ENCODE data around the gene TCF7L2.

TCF7L2 gene

GRCh38 chr10:112914288-112914952 lies 35.6 kb upstream of the TCF7L2 start:
- Histone ChIP-seq H3K9me3 (ENCODE audit: low read length) (no peaks in the 10 kb centered on the region), H3K27ac (ENCODE audit: low read depth, low read length, poor library complexity, severe bottlenecking) (no peak overlapping the region), H3K79me2 (ENCODE audit: insufficient read depth, low read length) (no peaks in the 10 kb centered on the region), H3K9ac (ENCODE audit: low read length) (no peak overlapping the region), H3K27me3 (ENCODE audit: insufficient read depth, low read length) (no peaks in the 10 kb centered on the region), H3K4me1 (ENCODE audit: insufficient read depth, low read length, severe bottlenecking) (no peaks in the 10 kb centered on the region), H3K4me2 (ENCODE audit: low read length) (no peak overlapping the region), H3K36me3 (ENCODE audit: insufficient read depth, low read length) (no peaks in the 10 kb centered on the region), H3F3A (ENCODE audit: insufficient read depth, low read length) (no peaks in the 10 kb centered on the region), H4K20me1 (ENCODE audit: insufficient read depth, low read length) (no peaks in the 10 kb centered on the region), H2AFZ (ENCODE audit: low read length) (no peak overlapping the region), H3K4me3 (ENCODE audit: low read depth, low read length, poor library complexity, severe bottlenecking) (no peak overlapping the region), H3K9me2 (ENCODE audit: low read depth, low read length) (no peaks in the 10 kb centered on the region)
- no peak for TF ChIP-seq CTCF (IDR thresholded peaks at IDR 0.05; ENCODE audit: low read length)
- no peak for TF ChIP-seq EZH2 (IDR thresholded peaks at IDR 0.05; ENCODE audit: borderline replicate concordance, low read length)

- H4K20me1 ChIP-seq (ENCODE audit: insufficient read depth, low read length), result no peaks in the 10 kb centered on the region
- H3K79me2 ChIP-seq (ENCODE audit: insufficient read depth, low read length), result no peaks in the 10 kb centered on the region
- no peak overlapping the region for H2AFZ ChIP-seq (ENCODE audit: low read length)
- H3K4me3 ChIP-seq (ENCODE audit: low read depth, low read length, poor library complexity, severe bottlenecking), result no peak overlapping the region
- no peaks in the 10 kb centered on the region for H3K27me3 ChIP-seq (ENCODE audit: insufficient read depth, low read length)
- H3F3A ChIP-seq (ENCODE audit: insufficient read depth, low read length), result no peaks in the 10 kb centered on the region
- H3K9me3 ChIP-seq (ENCODE audit: low read length), result no peaks in the 10 kb centered on the region
- H3K9me2 ChIP-seq (ENCODE audit: low read depth, low read length), result no peaks in the 10 kb centered on the region
- H3K9ac ChIP-seq (ENCODE audit: low read length), result no peak overlapping the region
- TF ChIP-seq EZH2 (IDR thresholded peaks at IDR 0.05; ENCODE audit: borderline replicate concordance, low read length) (no peak), CTCF (IDR thresholded peaks at IDR 0.05; ENCODE audit: low read length) (no peak)
- H3K36me3 ChIP-seq (ENCODE audit: insufficient read depth, low read length), result no peaks in the 10 kb centered on the region
- H3K4me1 ChIP-seq (ENCODE audit: insufficient read depth, low read length, severe bottlenecking), result no peaks in the 10 kb centered on the region
- no peak overlapping the region for H3K27ac ChIP-seq (ENCODE audit: low read depth, low read length, poor library complexity, severe bottlenecking)
- no peak overlapping the region for H3K4me2 ChIP-seq (ENCODE audit: low read length)
Measured at GRCh38 chr10:112915590-112916572, 34.2 kb upstream of the TCF7L2 start.

DNA sequence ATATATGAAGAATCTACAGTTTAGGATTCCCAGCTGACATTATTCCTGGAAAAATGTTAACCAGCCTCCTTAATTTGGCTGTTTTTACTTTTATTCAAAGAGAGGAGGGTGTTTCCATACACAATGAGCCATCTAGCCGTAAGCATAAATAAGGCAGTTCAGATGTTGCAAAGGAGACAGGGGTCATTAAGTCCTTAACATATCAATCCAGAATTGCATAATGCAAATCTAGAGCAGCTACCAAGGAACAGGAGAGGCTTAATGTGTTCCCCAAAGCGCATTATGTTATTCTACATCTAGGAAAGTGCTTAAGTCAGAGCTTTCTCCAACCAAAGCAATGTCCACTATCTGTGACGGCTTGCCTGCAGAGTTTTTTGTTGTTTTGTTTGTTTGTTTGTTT lies 32.4 kb upstream of the TCF7L2 start:
- Histone ChIP-seq H3K79me2 (ENCODE audit: insufficient read depth, low read length) (no peaks in the 10 kb centered on the region), H4K20me1 (ENCODE audit: insufficient read depth, low read length) (no peaks in the 10 kb centered on the region), H3K36me3 (ENCODE audit: insufficient read depth, low read length) (no peaks in the 10 kb centered on the region), H3K4me2 (ENCODE audit: low read length) (no peak overlapping the region), H3K4me1 (ENCODE audit: insufficient read depth, low read length, severe bottlenecking) (no peaks in the 10 kb centered on the region), H3K27me3 (ENCODE audit: insufficient read depth, low read length) (no peaks in the 10 kb centered on the region), H3K27ac (ENCODE audit: low read depth, low read length, poor library complexity, severe bottlenecking) (no peak overlapping the region), H3K9ac (ENCODE audit: low read length) (no peak overlapping the region), H3K9me3 (ENCODE audit: low read length) (no peaks in the 10 kb centered on the region), H3K4me3 (ENCODE audit: low read depth, low read length, poor library complexity, severe bottlenecking) (no peak overlapping the region), H3F3A (ENCODE audit: insufficient read depth, low read length) (no peaks in the 10 kb centered on the region), H2AFZ (ENCODE audit: low read length) (no peak overlapping the region), H3K9me2 (ENCODE audit: low read depth, low read length) (no peaks in the 10 kb centered on the region)
- TF ChIP-seq CTCF (IDR thresholded peaks at IDR 0.05; ENCODE audit: low read length), result no peak
- TF ChIP-seq EZH2 (IDR thresholded peaks at IDR 0.05; ENCODE audit: borderline replicate concordance, low read length), result no peak
